Right ventricle myocardium inferior (tissue), 1 donor: ENCODE measurements around the gene NTSR1. TPM values are rescaled to one million over a fixed set of nuclear protein-coding genes. Genes with fewer than 3 reads are reported as not detected.

Source experiments
- ATAC-seq: fragments of 200-7000 bp; cut with Tn5 transposase; one replicate; pipeline ENCODE4 v1.9.1; 2020; ENCODE audit warnings: mild to moderate bottlenecking, moderate library complexity
- DNase-seq: peaks from one replicate; pipeline ENCODE4 v3.0.0; 2021; ENCODE audit errors: missing footprints
- intact Hi-C: fragments of 100-400 bp; cut with DNase I; formaldehyde crosslinking; loops from one replicate; pipeline ENCODE4 v1.11.0; 2022
- total RNA-seq: library from RNA; stranded (reverse); fragmentation: NEBNext Ultra II Directional; extraction: Animal tissue kit (Norgen Biotek cat#: 25700); gene quantifications from one replicate; pipeline ENCODE4 v1.2.1, GENCODE V29; 2021
- donor health status: DM: no; HTN: yes; CAD: no; lungs with severe emphysema.

Gene NTSR1
- total RNA-seq, 1 donor from 2014 or later, result not detected

DNA sequence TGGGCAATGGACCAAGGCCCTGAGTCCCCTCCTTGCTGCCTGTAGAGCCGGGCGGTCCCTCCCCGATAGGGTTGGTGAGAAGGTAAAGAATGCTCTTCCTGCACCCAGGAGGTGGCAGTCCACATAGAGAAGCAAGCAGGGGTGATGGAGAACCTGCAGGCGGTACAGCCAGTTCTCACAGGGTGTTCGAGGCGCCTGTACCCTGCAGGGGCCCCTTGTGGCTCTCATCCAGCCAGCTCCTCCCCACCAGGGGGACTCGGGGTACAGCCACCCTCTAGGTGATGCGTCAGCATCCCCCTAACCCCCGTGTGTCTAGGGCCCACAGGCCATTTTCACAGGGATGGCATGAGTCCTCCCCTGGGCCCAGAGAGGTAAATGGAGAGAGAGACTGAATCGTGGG is 103.1 kb downstream of the NTSR1 start:
- intact Hi-C loops, result no loop called here
- DNase-seq (no peak), ATAC-seq (no peak)

Other genes starting within 250 kb of the NTSR1 start
- 1.7 TPM for gene GATA5, start 232.8 kb upstream of the NTSR1 start, total RNA-seq
- 15.5 TPM for gene SLCO4A1, start 66.3 kb upstream of the NTSR1 start, total RNA-seq
- 10.0 TPM for gene MRGBP, start 87.6 kb downstream of the NTSR1 start, total RNA-seq
- 22.5 TPM for gene OGFR, start 96.0 kb downstream of the NTSR1 start, total RNA-seq
- gene COL9A3, start 108.2 kb downstream of the NTSR1 start, total RNA-seq, result 5.5 TPM
- gene TCFL5, start 153.0 kb downstream of the NTSR1 start, total RNA-seq, result 6.0 TPM
- 33.5 TPM for gene DIDO1, start 217.7 kb downstream of the NTSR1 start, total RNA-seq
- 16.1 TPM for gene GID8, start 229.3 kb downstream of the NTSR1 start, total RNA-seq
- gene SLC17A9, start 243.9 kb downstream of the NTSR1 start, total RNA-seq, result 0.41 TPM